HG03571 (cell line): ENCODE measurements around the gene CERS6.
"Not testable (repeated sequence)": the region's sequence is repeated elsewhere in the genome, so short reads cannot be mapped to it uniquely, and the experiment has no call there.

Experiments
- ATAC-seq: cut with Tn5 transposase; IDR thresholded peaks from one replicate; pipeline ENCODE4 v1.9.1; 2021; ENCODE audit not compliant: unreplicated experiment

The CERS6 gene, protein sequence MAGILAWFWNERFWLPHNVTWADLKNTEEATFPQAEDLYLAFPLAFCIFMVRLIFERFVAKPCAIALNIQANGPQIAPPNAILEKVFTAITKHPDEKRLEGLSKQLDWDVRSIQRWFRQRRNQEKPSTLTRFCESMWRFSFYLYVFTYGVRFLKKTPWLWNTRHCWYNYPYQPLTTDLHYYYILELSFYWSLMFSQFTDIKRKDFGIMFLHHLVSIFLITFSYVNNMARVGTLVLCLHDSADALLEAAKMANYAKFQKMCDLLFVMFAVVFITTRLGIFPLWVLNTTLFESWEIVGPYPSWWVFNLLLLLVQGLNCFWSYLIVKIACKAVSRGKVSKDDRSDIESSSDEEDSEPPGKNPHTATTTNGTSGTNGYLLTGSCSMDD

DNA sequence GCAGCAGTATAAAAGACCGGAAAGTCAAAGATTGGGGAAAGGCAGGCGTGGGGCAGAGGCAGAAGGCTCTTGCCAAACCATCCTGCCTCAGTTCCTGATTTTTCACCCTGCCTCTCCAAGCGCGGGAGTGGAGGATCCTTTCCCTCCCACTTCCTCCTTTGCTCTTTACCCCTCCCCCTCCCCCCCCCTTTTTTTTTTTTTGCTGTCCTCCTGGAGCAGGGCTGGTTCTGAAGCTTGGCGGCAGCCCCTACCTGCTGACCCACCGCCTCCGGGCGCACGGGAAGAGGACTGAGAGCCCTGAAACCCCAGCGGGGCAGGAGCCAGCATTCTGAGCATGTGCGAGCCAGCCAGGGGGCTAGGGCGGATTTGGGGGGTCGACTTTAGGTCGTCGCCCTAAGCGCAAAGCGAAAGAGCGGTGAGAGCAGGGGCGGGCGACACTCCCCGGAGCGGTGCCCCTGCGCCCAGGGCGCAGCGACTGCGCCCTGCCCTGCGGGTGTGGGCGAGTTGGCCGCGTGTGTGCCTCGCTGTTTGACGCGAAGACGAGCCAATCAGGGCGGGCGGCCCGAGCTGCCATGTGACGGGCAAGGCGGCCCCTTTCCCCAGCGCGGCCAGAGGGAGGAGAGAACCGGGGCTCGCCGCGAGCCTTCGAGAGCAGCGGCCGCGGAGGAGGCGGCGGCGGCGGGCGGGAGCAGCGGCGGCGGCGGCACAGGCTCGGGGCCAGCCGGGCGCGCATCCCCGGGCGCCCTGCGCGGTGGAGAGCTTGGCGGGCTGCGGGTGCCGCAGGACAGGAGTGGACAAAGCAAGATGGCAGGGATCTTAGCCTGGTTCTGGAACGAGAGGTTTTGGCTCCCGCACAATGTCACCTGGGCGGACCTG is at the start of gene CERS6:
TSS of gene CERS6 (plus strand) at position 628 of the 876 bp plus-strand sequence. CDS start at position 805, 177 bp downstream.
- peak; percentile 96 for ATAC-seq

DNA sequence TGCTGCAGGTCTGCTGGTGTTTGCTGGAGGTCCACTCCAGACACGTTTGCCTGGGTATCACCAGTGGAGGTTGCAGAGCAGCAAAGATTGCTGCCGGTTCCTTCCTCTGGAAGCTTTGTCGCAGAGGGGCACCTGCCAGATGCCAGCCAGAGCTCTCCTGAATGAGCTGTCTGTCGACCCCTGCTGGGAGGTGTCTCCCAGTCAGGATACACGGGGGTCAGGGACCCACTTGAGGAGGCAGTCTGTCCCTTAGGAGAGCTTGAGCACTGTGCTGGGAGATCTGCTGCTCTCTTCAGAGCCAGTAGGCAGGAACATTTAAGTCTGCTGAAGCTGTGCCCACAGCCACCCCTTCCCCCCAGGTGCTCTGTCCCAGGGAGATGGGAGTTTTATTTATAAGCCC is 43.8 kb upstream of the CERS6 start:
- not testable (repeated sequence) for ATAC-seq

DNA sequence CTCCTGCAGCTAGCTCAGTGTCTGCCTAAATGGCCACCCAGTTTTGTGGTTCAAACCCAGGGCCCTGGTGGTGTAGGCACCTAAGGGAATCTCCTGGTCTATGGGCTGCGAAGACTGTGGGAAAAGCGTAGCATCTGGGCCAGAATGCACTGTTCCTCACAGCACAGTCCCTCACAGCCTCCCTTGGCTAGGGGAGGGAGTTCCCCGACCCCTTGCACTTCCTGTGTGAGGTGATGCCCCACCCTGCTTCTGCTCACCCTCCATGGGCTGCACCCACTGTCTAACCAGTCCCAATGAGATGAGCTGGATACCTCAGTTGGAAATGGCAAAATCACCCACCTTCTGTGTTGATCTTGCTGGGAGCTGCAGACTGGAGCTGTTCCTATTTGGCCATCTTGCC is 43.0 kb upstream of the CERS6 start:
- ATAC-seq = not testable (repeated sequence)

DNA sequence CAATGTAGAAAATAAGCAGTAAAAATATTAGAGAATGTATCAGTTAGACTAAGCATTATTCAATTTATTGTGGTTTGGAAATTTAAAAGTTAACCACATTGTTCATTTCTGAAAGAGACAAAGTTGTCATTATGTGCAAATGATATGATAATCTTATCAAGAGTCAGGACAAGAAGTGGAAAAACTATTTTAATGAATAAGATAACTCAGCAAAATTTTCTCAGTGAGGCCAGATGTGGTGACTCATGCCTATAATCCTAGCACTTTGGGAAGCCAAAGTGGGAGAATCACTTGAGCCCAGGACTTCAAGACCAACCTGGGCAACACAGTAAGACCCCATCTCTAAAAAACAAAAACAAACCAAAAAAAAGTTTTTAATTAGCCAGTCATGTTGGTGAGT is 39.5 kb upstream of the CERS6 start:
- no peak for ATAC-seq

DNA sequence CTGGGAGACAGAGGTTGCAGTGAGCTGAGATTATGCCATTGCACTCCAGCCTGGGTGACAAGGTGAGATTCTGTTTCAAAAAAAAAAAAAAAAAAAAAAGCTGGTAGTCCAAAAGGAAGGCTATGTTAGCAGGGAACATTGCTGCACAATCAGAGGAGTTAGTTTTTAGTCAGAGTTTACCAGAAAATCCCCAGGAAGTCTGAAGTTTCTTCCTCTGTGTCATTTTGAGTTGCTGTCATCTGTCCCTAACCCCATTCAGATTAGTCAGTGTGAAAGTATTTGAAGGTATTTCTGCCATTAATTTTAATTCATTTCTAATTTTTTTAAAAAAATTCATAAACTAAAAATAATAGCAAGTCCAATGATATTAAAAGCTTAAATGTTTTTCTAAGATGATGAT is 33.5 kb upstream of the CERS6 start:
- ATAC-seq = no peak

DNA sequence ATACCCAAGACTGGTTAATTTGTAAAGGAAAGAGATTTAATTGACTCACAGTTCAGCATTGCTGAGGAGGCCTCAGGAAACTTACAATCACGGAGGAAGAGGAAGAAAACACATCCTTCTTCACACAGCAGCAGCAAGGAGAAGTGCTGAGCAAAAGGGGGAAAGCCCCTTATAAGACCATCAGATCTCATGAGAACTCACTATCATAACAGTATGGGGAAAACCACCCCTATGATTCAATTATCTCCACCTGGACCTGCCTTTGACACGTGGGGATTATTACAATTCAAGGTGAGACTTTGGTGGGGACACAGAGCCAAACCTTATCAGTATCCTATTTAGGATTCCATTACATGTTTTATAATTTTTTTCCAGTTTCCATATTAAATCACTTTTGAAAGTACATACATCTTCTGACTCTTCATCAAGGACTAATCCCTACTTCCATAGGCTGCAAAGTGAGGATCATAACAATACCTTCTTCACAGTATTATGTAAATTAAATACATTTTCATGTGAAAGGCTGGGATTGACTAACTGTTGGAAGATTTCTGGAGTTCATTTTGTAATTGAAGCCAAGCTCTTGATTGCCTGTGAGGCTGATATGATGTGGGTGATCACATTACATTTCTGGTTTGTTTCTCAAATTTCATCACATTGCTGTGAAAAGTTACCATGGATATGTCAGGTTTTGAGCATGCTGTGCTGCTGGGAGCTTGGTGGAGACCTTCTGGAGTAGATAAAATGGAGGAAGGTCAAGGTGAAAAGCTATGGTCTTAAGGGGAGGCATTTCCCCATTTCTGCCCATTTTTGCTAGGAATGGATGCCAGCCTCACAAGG is 31.7 kb upstream of the CERS6 start:
- ATAC-seq = no peak

DNA sequence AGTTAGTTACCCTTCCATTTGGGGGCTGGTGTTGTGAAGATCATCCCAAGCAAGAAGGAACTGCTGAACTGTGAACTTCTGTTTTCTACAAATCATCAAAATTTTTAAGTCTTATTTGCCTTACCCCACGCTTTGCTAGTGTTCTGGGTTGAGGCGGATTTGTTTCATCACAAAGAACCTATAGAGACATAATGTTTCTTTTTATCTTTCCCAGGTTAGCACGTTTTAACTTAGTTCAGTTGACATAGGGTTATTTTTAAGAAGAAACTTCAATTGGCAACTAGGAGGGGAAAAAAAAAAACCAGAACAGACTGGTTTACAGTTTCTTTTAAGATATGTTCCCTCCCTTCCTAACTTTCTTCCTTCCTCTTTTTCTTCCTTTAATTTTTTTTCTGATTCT is 31.1 kb upstream of the CERS6 start:
- ATAC-seq = no peak

DNA sequence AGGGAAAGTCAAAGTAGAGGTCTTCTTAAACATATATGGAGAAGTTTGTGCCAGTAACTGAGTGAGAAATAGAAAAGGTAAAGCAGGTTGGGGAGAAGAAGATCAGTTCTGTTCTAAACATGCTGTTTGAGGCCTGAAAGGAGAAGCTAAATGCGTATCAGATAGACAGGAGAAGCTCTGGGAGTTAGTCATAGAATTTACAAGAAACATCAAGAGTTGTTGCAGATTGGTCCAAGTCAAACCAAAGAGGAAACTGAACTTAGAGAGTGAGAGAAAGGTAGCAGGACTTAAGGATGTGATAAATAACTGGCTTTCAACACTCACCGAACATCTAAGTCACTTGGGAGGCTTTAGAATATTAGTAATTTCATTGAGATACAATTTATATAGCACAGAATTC is 29.2 kb upstream of the CERS6 start:
- no peak for ATAC-seq

DNA sequence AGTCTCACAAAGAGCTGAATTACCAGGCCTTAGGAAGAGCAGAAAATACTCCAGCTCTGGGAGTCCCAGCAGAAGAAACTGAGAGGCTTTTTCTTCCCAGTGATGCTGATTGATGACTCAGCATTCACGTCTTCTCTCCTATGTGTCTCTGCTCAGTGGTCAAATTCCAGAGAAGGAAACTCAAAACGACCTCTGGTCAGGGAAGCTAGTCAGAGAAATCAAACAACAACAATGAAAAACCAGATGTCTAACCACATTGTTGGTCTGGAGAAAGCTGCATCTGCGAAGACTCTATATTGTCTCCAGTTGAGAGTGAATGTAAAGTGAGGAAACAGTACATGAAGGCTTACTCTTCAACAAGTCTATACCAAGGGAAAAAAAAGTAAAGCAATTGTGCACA is 28.6 kb upstream of the CERS6 start:
- no peak for ATAC-seq

DNA sequence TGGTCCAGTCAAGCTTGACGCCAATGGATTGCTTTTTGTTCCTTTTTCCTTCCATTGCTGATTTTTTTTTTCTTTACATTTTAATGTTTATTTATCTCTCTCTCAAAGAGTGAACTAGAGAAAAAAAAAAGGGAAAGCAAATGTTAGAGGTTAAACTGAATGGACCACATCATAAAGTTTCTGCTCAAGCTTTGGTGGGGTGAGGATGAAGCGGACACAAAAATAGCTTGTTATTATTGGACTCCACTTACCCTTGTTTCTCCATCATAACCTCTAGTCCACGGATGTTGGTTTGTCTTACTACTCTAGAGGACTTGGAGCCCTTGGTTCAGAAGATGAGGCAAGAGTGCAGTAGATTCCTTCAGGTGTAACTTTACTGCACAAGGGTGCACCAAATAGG is 27.6 kb upstream of the CERS6 start:
- ATAC-seq = no peak

DNA sequence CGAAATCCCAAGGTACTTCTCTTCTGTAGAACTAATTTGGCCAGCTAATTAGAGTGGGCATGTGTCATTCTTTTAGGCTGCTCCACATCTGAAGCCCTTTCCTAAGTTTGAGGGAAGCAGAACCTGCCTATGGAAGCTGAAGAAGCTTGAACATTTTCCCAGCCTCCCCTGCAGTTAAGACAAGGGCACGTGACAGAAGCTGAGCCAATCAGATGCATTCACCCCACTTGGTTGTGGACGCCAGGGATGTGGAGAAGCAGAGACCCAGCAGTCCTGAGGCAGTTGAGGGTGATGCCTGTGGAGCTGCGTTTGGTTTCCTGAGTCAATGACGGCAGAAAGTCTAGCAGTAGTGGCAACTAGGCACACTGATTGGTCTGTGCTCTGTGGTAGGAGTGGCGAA is 26.1 kb upstream of the CERS6 start:
- no peak for ATAC-seq

DNA sequence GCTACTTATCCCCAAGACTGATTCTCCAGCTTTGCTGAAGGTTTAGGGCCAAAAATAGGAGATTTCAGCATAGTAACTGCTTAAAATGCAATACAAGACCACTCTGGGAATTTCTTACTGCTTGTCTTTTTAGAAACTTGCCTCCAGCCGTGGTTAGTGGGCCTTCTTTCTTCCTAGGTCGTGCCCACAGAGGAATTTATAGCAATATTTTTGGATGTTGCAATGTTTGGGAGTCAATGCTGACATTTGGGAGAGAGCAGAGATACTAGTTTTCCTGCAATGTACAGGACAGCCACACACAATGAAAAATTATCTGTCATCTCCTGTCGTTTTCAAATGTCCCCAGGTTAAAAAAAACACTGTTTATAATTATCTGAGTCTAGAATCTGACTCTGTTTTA is 25.6 kb upstream of the CERS6 start:
- ATAC-seq = no peak

DNA sequence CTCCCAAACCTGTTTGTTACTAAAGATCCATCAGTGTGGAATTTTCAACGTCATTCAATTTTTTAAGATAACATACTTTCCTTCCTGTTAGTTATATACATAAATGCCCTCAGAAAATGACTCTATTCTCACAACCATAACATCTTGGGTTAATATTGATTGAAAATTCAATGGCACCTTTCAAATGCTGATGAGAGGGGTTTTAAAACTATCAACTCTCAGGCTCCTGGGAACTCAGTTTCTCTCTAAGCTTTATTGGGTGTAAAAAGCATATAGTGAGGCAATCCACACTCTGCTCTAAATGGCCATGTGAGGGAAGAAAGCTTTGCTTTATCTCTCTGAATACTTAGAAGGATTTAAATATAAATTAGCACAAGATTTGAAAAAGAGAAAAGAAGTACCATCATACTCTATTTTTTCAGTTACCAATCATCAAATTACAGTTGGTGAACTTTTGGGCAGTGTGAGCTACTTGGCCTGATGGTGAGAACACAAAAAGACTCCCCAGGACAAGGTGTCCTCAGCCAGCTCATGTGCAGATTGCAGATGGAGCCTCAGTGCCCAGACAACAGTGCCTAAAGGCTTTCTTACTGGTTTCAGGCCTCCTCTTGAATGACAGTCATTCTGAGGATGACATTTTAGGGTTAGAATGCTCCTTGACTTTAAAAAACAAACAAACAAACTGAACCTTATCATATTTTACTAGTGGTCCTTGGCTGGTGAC is 24.6 kb upstream of the CERS6 start:
- ATAC-seq = no peak

DNA sequence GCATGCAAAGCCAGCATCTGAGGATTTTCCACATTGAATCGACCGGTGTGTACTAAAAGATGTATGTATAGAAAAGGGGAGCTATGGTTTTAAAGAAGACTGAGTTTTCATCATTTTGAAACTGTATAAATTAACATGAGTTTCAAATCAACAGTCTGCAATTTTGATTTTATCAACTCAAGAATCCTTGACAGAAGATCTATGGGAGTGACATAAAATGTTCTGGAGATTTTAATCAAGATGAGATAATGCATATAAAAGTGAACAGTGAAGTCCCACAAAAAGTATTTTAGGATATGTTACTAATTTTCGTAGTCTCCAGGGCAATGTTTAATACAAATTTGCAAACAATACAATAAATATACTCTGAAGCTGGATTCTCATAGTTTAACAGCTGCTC is 24.0 kb upstream of the CERS6 start:
- ATAC-seq = no peak

DNA sequence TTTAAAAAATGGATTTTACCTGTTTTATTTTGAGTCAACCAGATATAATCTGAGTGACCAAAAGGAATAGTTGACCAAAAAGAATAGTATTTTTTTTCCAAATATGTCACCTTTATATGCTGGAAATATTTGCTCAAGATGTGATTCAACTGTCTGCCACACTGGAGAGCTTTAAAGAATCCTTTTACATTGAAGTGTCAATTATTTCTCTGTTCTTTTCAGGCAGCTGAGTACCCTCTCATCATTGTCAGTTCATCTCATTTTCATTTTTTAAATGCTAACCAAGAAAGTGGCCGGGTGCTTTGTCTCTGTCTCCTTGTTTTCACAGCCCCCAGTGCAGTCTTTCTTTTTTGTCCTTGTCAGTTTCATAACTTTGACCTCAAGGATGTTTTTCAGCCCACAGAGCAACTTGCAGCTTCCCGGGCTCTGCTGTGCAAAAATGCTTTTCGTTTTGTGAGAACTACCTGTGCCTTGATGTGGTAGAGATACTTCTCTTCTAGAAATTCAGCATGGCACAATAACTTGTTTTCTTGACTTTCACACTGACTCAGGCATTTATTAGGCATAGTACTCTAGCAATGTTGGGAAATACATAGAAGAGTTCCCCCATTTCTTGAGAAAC is 23.4 kb upstream of the CERS6 start:
- no peak for ATAC-seq

DNA sequence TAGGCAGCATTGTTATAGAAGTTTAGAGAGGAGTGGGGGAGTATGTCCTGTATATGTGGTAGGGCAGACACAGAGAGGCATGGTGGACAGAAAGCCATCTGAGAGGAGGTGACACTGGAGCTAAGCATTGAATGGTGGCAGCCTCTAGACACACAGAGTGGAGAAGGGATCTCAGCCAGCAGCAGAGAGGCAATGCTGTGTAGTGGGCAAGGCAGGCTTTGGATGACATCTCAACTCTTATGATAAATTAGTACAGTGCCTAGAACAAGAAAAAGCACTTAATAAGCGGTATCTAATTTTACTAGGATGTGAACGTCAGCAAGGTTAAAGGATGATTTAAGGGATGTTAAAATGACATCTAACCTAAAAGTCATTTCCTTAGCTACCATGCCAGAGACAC is 22.5 kb upstream of the CERS6 start:
- no peak for ATAC-seq

DNA sequence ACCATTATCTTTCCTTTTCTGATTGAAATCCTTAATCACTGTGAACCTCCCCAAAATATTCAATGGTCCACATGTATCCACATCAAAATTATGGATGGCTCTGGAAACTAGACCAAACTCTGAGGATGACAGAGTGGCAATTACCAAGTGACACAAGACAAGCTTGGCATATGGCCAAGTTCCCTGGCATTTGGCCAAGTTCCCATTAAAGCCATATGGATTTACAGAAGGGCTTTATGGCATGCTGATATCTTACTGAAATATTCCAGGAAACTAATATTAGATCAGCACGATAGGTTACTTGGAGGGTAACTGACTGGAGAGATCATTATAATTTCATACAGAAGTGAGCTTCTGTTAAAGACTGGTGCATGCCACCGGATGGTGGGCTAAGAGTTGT is 21.9 kb upstream of the CERS6 start:
- ATAC-seq = no peak

DNA sequence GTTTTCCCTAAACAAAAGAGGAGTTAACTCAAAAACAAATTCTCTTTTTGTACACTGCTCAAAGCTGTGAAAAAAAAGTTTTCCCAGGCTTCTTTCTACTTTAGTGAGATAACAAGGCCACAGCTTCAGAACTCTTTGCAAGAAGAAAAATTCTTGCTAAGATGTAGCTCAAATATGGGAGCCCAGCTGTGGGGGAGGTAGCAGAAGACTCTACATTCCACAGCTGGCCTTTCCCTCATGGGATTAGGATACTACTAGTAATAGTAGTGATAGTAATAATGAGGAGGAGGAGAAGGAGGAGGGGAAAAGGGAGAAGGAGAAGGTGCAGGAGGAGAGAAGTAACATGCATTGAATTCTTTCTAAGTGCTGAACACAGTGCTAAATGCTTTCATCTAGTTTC is 19.2 kb upstream of the CERS6 start:
- ATAC-seq = no peak

DNA sequence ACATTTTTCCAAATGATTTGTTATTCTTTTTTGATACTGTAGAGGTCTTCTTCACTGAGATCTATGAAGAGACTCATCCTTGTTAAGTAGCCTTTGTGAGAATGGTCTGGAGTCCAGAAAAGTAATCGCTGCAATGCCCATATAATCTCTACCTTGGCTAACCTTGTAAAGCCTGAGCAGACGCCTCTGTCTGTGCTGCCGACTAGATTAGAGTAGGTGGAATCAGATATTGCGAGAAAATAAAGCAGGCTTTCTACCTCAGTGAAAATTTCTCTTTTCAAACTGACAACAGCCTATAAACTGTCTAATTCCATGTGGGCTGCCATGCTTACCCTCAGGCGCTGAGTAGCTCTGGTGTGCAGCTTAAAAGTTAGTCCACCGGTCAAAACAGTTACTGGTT is 17.5 kb upstream of the CERS6 start:
- no peak for ATAC-seq

DNA sequence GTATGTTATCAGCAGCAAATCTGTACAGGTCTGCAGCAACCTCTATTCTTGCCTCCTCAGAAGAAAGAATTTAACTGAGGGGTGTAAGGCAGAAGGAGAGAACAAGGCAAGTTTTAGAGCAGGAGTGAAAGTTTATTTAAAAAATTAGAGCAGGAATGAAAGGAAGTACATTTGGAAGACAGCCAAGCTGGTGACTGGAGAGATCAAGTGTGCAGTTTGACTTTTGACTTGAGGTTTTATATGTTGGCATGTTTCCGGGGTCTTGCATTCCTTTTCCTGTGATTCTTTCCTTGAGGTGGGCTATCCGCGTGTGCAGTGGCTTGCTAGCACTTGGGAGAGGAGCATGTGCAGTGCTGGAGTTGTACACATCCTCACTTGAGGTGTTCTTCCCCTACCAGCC is 16.5 kb upstream of the CERS6 start:
- no peak for ATAC-seq
